IMR-90 (cell line): ENCODE measurements around the gene LTBP4. TPM values are rescaled to one million over a fixed set of nuclear protein-coding genes. Genes with fewer than 3 reads are reported as not detected.

Experiments
- ATAC-seq: fragments of 200-7000 bp; cut with Tn5 transposase; 2 replicates; pipeline ENCODE4 v1.9.1; 2020; ENCODE audit warnings: low read depth, mild to moderate bottlenecking, moderate library complexity
- BruUV-seq: library from RNA; stranded (reverse); fragments of 400-500 nt; replicated peaks from 2 replicates; lab custom pipeline; 2021; lab: Mats Ljungman, UMichigan
- CTCF ChIA-PET: fragments of 300-600 bp; formaldehyde crosslinking; extraction: SDS; loops from one replicate; lab custom pipeline; 2021; ENCODE audit warnings: antibody characterized with exemption; lab: Yijun Ruan, JAX
- POLR2A ChIA-PET: fragments of 300-600 bp; sonication (Branson Sonifier 250); formaldehyde crosslinking; loops from one replicate; lab custom pipeline; 2022; ENCODE audit warnings: antibody characterized with exemption; ENCODE audit not compliant: unreplicated experiment; lab: Charles Lee
- DNase-seq: peaks from one replicate; pipeline ENCODE4 v3.0.0; 2013
- H2AFZ ChIP-seq: replicated peaks from 2 replicates; pipeline ENCODE3; 2013; ENCODE audit warnings: low read length, mild to moderate bottlenecking; ENCODE audit not compliant: poor library complexity
- H2AK5ac ChIP-seq: 2 replicates; pipeline ENCODE4 v1.6.1; 2013; ENCODE audit warnings: low read depth, low read length, inconsistent platforms
- H2AK9ac ChIP-seq: replicated peaks from 2 replicates; pipeline ENCODE3; 2013; ENCODE audit warnings: mild to moderate bottlenecking, low read depth, low read length, moderate library complexity; ENCODE audit not compliant: poor library complexity
- H2BK120ac ChIP-seq: 2 replicates; pipeline ENCODE4 v1.6.1; 2013; ENCODE audit warnings: low read depth, low read length, inconsistent platforms
- H2BK15ac ChIP-seq: 3 replicates; pipeline ENCODE4 v1.6.1; 2013; ENCODE audit warnings: low read depth, low read length, inconsistent platforms
- H2BK20ac ChIP-seq: 2 replicates; pipeline ENCODE4 v1.6.1; 2013; ENCODE audit warnings: low read depth, mild to moderate bottlenecking, inconsistent platforms, low read length, moderate library complexity
- H2BK5ac ChIP-seq: 2 replicates; pipeline ENCODE4 v1.6.1; 2013; ENCODE audit warnings: mild to moderate bottlenecking, low read depth, low read length, inconsistent platforms; ENCODE audit not compliant: poor library complexity, severe bottlenecking
- H3K14ac ChIP-seq: replicated peaks from 2 replicates; pipeline ENCODE4 v1.6.1; 2013; ENCODE audit warnings: low read depth, low read length, inconsistent platforms
- H3K18ac ChIP-seq: 2 replicates; pipeline ENCODE4 v1.6.1; 2013; ENCODE audit warnings: low read depth, low read length, control low read depth
- H3K23ac ChIP-seq: 2 replicates; pipeline ENCODE4 v1.6.1; 2013; ENCODE audit warnings: low read depth, low read length, inconsistent platforms
- H3K27ac ChIP-seq: 2 replicates; pipeline ENCODE4 v1.5.1; 2013; ENCODE audit warnings: mild to moderate bottlenecking, control low read depth, low read length; ENCODE audit not compliant: insufficient read depth
- H3K27me3 ChIP-seq: 2 replicates; pipeline ENCODE4 v1.6.1; 2013; ENCODE audit warnings: low read length; ENCODE audit not compliant: control insufficient read depth, insufficient read depth
- H3K36me3 ChIP-seq: 2 replicates; pipeline ENCODE4 v1.6.1; 2013; ENCODE audit warnings: low read length, mixed read lengths; ENCODE audit not compliant: control insufficient read depth, insufficient read depth
- H3K4ac ChIP-seq: 2 replicates; pipeline ENCODE4 v1.6.1; 2013; ENCODE audit warnings: low read depth, low read length, inconsistent platforms
- H3K4me1 ChIP-seq: 2 replicates; pipeline ENCODE4 v1.6.1; 2013; ENCODE audit warnings: low read length, mixed read lengths; ENCODE audit not compliant: control insufficient read depth, insufficient read depth
- H3K4me2 ChIP-seq: 2 replicates; pipeline ENCODE4 v1.6.1; 2013; ENCODE audit warnings: low read depth, mild to moderate bottlenecking, control low read depth, low read length, moderate library complexity
- H3K4me3 ChIP-seq: 2 replicates; pipeline ENCODE4 v1.5.1; 2013; ENCODE audit warnings: low read depth, mild to moderate bottlenecking, control low read depth, low read length, moderate library complexity; ENCODE audit not compliant: insufficient read depth
- H3K56ac ChIP-seq: 2 replicates; pipeline ENCODE4 v1.6.1; 2013; ENCODE audit warnings: low read length, inconsistent platforms; ENCODE audit not compliant: insufficient read depth; ENCODE audit errors: extremely low read depth
- H3K79me1 ChIP-seq, 2 experiments: 2 replicates each; pipeline ENCODE4 v1.6.1; 2013; ENCODE audit warnings: low read length in 2 of 2, inconsistent platforms in 1 of 2, low read depth in 1 of 2
- H3K9ac ChIP-seq: 2 replicates; pipeline ENCODE4 v1.6.1; 2013; ENCODE audit warnings: low read depth, low read length, control low read depth
- H3K9me1 ChIP-seq: 2 replicates; pipeline ENCODE4 v1.6.1; 2013; ENCODE audit warnings: low read length, inconsistent platforms; ENCODE audit not compliant: insufficient read depth
- H3K9me3 ChIP-seq: 2 replicates; pipeline ENCODE4 v1.6.1; 2013; ENCODE audit warnings: low read length; ENCODE audit not compliant: control insufficient read depth, insufficient read depth
- H4K20me1 ChIP-seq: 2 replicates; pipeline ENCODE4 v1.6.1; 2013; ENCODE audit warnings: low read length, inconsistent platforms; ENCODE audit not compliant: insufficient read depth
- H4K5ac ChIP-seq: 2 replicates; pipeline ENCODE4 v1.6.1; 2013; ENCODE audit warnings: mild to moderate bottlenecking, low read depth, low read length, control low read depth
- H4K8ac ChIP-seq, 2 experiments: 2 replicates each; pipeline ENCODE4 v1.6.1; 2013; ENCODE audit warnings: low read depth in 2 of 2, low read length in 2 of 2, control low read depth in 1 of 2, inconsistent platforms in 1 of 2
- H4K91ac ChIP-seq: 2 replicates; pipeline ENCODE4 v1.6.1; 2013; ENCODE audit warnings: low read depth, low read length, inconsistent platforms; ENCODE audit not compliant: insufficient read depth
- BHLHE40 ChIP-seq: fragments of 150-350 bp; IDR thresholded peaks from 2 replicates; pipeline ENCODE4 v1.6.1; 2016; ENCODE audit warnings: mild to moderate bottlenecking, low read depth, low read length
- CHD1 ChIP-seq: IDR thresholded peaks from 2 replicates; pipeline ENCODE4 v1.6.1; 2012; ENCODE audit warnings: low read depth, low read length, improper control_type of control experiment
- CTCF ChIP-seq: conservative IDR thresholded peaks from 2 replicates; pipeline ENCODE4 v1.5.1; 2012; ENCODE audit warnings: mild to moderate bottlenecking, low read depth, low read length, improper control_type of control experiment
- FOS ChIP-seq: fragments of 150-350 bp; IDR thresholded peaks from 2 replicates; pipeline ENCODE4 v1.6.1; 2016; ENCODE audit warnings: low read depth, low read length
- MAFK ChIP-seq: IDR thresholded peaks from 2 replicates; pipeline ENCODE4 v1.6.1; 2012; ENCODE audit warnings: low read depth, low read length, improper control_type of control experiment
- MAZ ChIP-seq: IDR thresholded peaks from 2 replicates; pipeline ENCODE4 v1.6.1; 2012; ENCODE audit warnings: low read depth, mild to moderate bottlenecking, low read length, improper control_type of control experiment, moderate library complexity, borderline replicate concordance
- MXI1 ChIP-seq: IDR thresholded peaks from 2 replicates; pipeline ENCODE4 v1.6.1; 2012; ENCODE audit warnings: low read depth, mild to moderate bottlenecking, low read length, moderate library complexity, borderline replicate concordance
- POLR2A ChIP-seq: IDR thresholded peaks from 2 replicates; pipeline ENCODE4 v1.6.1; 2012; ENCODE audit warnings: mild to moderate bottlenecking, low read depth, low read length
- RAD21 ChIP-seq: IDR thresholded peaks from 2 replicates; pipeline ENCODE4 v1.6.1; 2012; ENCODE audit warnings: low read length, improper control_type of control experiment
- RCOR1 ChIP-seq: IDR thresholded peaks from 2 replicates; pipeline ENCODE4 v1.6.1; 2012; ENCODE audit warnings: mild to moderate bottlenecking, low read length, improper control_type of control experiment; ENCODE audit not compliant: insufficient replicate concordance
- RFX5 ChIP-seq: IDR thresholded peaks from 2 replicates; pipeline ENCODE4 v1.8.0; 2012; ENCODE audit warnings: low read depth, mild to moderate bottlenecking, low read length, moderate library complexity
- SMC3 ChIP-seq: fragments of 150-350 bp; IDR thresholded peaks from 2 replicates; pipeline ENCODE4 v1.6.1; 2016; ENCODE audit warnings: low read depth, mild to moderate bottlenecking, antibody characterized with exemption, low read length, moderate library complexity
- WGBS, 2 experiments: methylation state at CpG; one replicate each; pipeline versions ENCODE4 v1.1.5 to v1.1.7; 2013; ENCODE audit warnings: missing lambda C conversion rate in 2 of 2; ENCODE audit not compliant: insufficient read length in 1 of 2; ENCODE audit errors: extremely low coverage in 2 of 2; 5-methylcytosine and 5-hydroxymethylcytosine counted together
- dilution Hi-C: fragments of 300-500 bp; cut with HindIII; formaldehyde crosslinking; loops from one replicate; pipeline ENCODE4 v1.14.3; 2018; ENCODE audit warnings: low sequenced_read_pairs; ENCODE audit not compliant: unreplicated experiment
- in situ Hi-C: fragments of 300-500 bp; cut with MboI; formaldehyde crosslinking; loops from 3 replicates; pipeline ENCODE4 v1.14.3; 2019; ENCODE audit warnings: low sequenced_read_pairs, inconsistent platforms, mixed read lengths
- intact Hi-C: fragments of 100-400 bp; cut with micrococcal nuclease; formaldehyde crosslinking; loops from 2 replicates; pipeline ENCODE4 v1.10.0; 2022
- polyA plus RNA-seq, 3 experiments: library from polyadenylated mRNA; depleted of rRNA; stranded (reverse); fragments of >200 nt; gene quantifications; 2 replicates each; pipeline ENCODE4 v1.2.3, GENCODE V29; 2012; ENCODE audit warnings: low replicate concordance in 1 of 3
- total RNA-seq: library from RNA; depleted of rRNA; stranded (reverse); fragments of >200 nt; gene quantifications from 2 replicates; pipeline ENCODE4 v1.2.3, GENCODE V29; 2012
- TF ChIP-seq, protein P1 (sequence below): fragments of 150-350 bp; IDR thresholded peaks from 2 replicates; pipeline ENCODE4 v1.6.1; 2017; ENCODE audit warnings: mild to moderate bottlenecking, antibody characterized with exemption, low read length, low read depth

Gene LTBP4
- total and polyA plus RNA-seq, 2 of the 4 experiments (the other 2 are of a cell fraction), result 14.7 to 70.3 TPM

DNA sequence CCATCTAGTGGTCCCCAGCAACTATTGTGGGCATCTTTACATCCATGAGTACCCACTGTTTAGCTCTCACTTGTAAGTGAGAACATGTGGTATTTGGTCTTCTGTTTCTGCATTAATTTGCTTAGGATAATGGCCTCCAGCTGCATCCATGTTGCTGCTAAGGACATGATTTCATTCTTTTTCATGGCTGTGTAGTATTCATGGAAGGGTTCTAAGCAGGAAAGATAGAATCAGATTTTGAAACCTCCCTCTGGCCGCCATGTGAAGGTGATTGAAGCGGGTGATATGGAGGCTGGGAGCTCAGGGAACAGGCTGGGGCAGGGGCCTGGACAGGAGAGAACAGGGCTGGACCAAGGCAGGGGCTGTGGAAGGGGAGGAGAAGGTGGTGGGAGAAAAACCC is 20.1 kb downstream of the LTBP4 start:
- Histone ChIP-seq H2BK20ac (no peak overlapping the region), H3K4me3 (no peak overlapping the region), H4K20me1 (peaks cover 7% of the 10 kb centered on the region; the same call in 1 of the 2 replicates), H3K79me1 (peaks cover 0 to 20% of the 10 kb centered on the region in 2 experiments; a peak in 2 of 4 replicates), H3K4me1 (peaks cover 12% of the 10 kb centered on the region; the same call in 1 of the 2 replicates), H3K9me1 (peaks cover 17% of the 10 kb centered on the region), H4K5ac (no peak overlapping the region), H2BK15ac (no peak overlapping the region), H3K27me3 (no peaks in the 10 kb centered on the region), H3K14ac (no peak overlapping the region), H3K23ac (no peak overlapping the region), H3K9me3 (no peaks in the 10 kb centered on the region), H3K9ac (no peak overlapping the region), H3K56ac (no peak overlapping the region), H2AFZ (no peak overlapping the region), H2AK5ac (no peak overlapping the region), H3K18ac (no peak overlapping the region), H4K91ac (no peak overlapping the region), H3K27ac (no peak overlapping the region), H2AK9ac (peak overlapping the region; percentile 39), H3K4me2 (no peak overlapping the region), H2BK120ac (no peak overlapping the region), H4K8ac (no peak overlapping the region), H3K36me3 (peaks cover 69% of the 10 kb centered on the region), H2BK5ac (no peak overlapping the region), H3K4ac (no peak overlapping the region)
- TF ChIP-seq FOS, result no peak
- no peak for TF ChIP-seq RAD21
- no peak for TF ChIP-seq RCOR1
- no peak for TF ChIP-seq RFX5
- no peak for TF ChIP-seq POLR2A
- no peak for TF ChIP-seq MAZ
- no peak for TF ChIP-seq MXI1
- no peak for TF ChIP-seq CTCF
- TF ChIP-seq, protein P1, sequence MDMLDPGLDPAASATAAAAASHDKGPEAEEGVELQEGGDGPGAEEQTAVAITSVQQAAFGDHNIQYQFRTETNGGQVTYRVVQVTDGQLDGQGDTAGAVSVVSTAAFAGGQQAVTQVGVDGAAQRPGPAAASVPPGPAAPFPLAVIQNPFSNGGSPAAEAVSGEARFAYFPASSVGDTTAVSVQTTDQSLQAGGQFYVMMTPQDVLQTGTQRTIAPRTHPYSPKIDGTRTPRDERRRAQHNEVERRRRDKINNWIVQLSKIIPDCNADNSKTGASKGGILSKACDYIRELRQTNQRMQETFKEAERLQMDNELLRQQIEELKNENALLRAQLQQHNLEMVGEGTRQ, result no peak
- no peak for TF ChIP-seq MAFK
- TF ChIP-seq CHD1, result no peak
- TF ChIP-seq SMC3, result no peak
- TF ChIP-seq BHLHE40, result no peak
- ChIA-PET POLR2A (no interaction called here), CTCF (interaction anchor here (0.6 to 1.4 kb wide), 2 partner anchors 13 to 191 kb away, joined by 3 to 6 read pairs; no protein-coding TSS in a partner anchor)
- in situ Hi-C loops, result no loop called here
- dilution Hi-C loops, result no loop called here
- WGBS, 2 experiments, result 100% methylated on average over 1 of the region's 2 CpGs; no CpG with 5 or more reads in 1 of the 2 experiments
- ATAC-seq (no peak), DNase-seq (no peak)
- intact Hi-C loops, result no loop called here
- BruUV-seq, result no TSS peak
